HG02678 (cell line): ENCODE results near the gene CNIH3.
A peak's percentile ranks its signal among the peaks of the same experiment; 100 is the strongest.

Experiments
- ATAC-seq: cut with Tn5 transposase; IDR thresholded peaks from one replicate; pipeline ENCODE4 v1.9.1; 2021; ENCODE audit warnings: mild to moderate bottlenecking, moderate library complexity; ENCODE audit not compliant: unreplicated experiment

The CNIH3 gene

GRCh38 chr1:224739997-224740684 lies 124.0 kb downstream of the CNIH3 start:
- ATAC-seq = peak; percentile 71

GRCh38 chr1:224740685-224741052 lies 124.6 kb downstream of the CNIH3 start:
- no peak for ATAC-seq

- ATAC-seq = no peak
Observed at GRCh38 chr1:224742349-224742748, 126.2 kb downstream of the CNIH3 start.

- no peak for ATAC-seq
Observed at GRCh38 chr1:224743608-224744164, 127.6 kb downstream of the CNIH3 start.

- ATAC-seq = no peak
Observed at GRCh38 chr1:224744521-224744920, 128.4 kb downstream of the CNIH3 start.

- ATAC-seq = no peak
Observed at GRCh38 chr1:224745394-224745793, 129.3 kb downstream of the CNIH3 start.

GRCh38 chr1:224745924-224746323 lies 129.8 kb downstream of the CNIH3 start:
- peak; percentile 65 for ATAC-seq

GRCh38 chr1:224747578-224747977 lies 131.5 kb downstream of the CNIH3 start:
- peak; percentile 56 for ATAC-seq

- no peak for ATAC-seq
Observed at GRCh38 chr1:224749916-224750315, 133.8 kb downstream of the CNIH3 start.

- ATAC-seq = no peak
Observed at GRCh38 chr1:224751624-224752311, 135.7 kb downstream of the CNIH3 start.

- peak; percentile 34 for ATAC-seq
Observed at GRCh38 chr1:224753491-224753890, 137.4 kb downstream of the CNIH3 start.

- ATAC-seq = no peak
Observed at GRCh38 chr1:224755586-224755985, 139.5 kb downstream of the CNIH3 start.

- ATAC-seq = no peak
Observed at GRCh38 chr1:224757508-224757907, 141.4 kb downstream of the CNIH3 start.

- ATAC-seq = no peak
Observed at GRCh38 chr1:224759135-224759534, 143.0 kb downstream of the CNIH3 start.

GRCh38 chr1:224759681-224760091 lies 143.6 kb downstream of the CNIH3 start:
- no peak for ATAC-seq

- no peak for ATAC-seq
Observed at GRCh38 chr1:224760163-224760562, 144.0 kb downstream of the CNIH3 start.

GRCh38 chr1:224761245-224761644 lies 145.1 kb downstream of the CNIH3 start:
- no peak for ATAC-seq

GRCh38 chr1:224762046-224762445 lies 145.9 kb downstream of the CNIH3 start:
- ATAC-seq = no peak

- no peak for ATAC-seq
Observed at GRCh38 chr1:224762701-224763100, 146.6 kb downstream of the CNIH3 start.

- ATAC-seq = no peak
Observed at GRCh38 chr1:224763126-224763775, 147.1 kb downstream of the CNIH3 start.

- no peak for ATAC-seq
Observed at GRCh38 chr1:224766266-224766665, 150.1 kb downstream of the CNIH3 start.

- ATAC-seq = no peak
Observed at GRCh38 chr1:224767031-224767430, 150.9 kb downstream of the CNIH3 start.
